Epidermal melanocyte (primary cell): ENCODE results near the gene PTPRN2.

Source experiments
- DNase-seq: peaks from one replicate; pipeline ENCODE4 v3.0.0; 2011; ENCODE audit warnings: low spot score; ENCODE audit not compliant: insufficient read length

The PTPRN2 gene

GRCh38 chr7:157771689-157772088, 815.9 kb downstream of the PTPRN2 start:
- DNase-seq: no peak

GRCh38 chr7:157770716-157771320, 816.8 kb downstream of the PTPRN2 start:
- DNase-seq: no peak

- DNase-seq: no peak
Measured at GRCh38 chr7:157769526-157770215, 818.0 kb downstream of the PTPRN2 start.

DNA sequence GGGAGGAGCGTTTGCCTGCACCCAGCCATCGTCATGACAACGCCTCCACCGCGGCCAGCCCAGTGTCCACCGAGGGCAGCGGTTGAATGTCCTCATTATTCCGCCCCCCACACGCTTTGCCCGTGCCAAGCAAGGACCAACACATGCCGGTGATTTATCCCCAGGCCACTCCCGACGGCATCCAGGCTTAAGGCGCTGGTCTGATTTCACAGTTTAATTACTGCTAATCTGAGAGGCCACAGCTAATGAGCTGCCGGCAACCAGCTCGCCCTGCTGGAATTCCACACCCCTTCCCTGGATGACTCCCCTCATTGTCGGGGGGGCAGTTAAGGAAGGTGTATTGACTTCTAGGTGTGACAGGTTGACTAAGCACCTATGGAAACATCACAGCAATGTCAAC, 818.5 kb downstream of the PTPRN2 start:
- no peak for DNase-seq

DNA sequence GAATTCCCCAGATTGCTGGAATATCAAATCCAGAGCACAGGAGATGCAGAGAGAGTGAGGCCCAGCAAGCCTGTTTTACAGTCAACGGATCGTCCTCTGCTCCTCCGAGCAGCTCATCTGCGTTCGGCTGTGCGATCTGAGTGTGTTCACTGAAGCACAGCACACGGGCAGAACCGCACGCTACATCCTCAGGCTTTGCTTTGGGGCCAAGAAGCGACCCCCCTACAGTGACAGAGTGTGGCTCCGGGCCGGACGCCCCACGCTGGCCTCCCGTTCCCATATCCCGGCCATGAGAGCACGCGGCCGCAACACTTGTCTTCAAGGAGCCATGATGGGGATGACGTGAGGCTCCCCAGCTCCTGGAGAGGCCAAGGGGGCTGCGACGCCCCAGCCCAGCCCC, 819.4 kb downstream of the PTPRN2 start:
- no peak for DNase-seq

- DNase-seq: no peak
Measured at GRCh38 chr7:157767506-157768197, 820.0 kb downstream of the PTPRN2 start.

DNA sequence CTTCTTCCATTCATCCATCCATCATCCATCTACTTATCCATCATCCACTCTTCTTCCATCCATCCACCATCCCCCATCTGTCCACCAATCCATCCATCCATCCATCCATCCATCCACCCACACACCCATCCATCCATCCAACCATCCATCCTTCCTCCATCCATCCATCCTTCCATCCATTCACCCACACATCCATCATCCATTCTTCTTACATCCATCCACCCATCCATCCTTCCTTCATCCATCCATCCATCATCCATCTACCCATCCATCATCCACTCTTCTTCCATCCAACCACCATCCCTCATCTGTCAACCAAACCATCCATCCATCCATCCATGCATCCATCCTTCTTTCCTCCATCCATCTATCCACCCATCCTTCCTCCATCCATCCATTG, 821.5 kb downstream of the PTPRN2 start:
- no peak for DNase-seq

GRCh38 chr7:157764946-157765537, 822.6 kb downstream of the PTPRN2 start:
- DNase-seq: no peak

GRCh38 chr7:157764193-157764592, 823.4 kb downstream of the PTPRN2 start:
- DNase-seq: no peak

- no peak for DNase-seq
Measured at GRCh38 chr7:157763279-157764000, 824.2 kb downstream of the PTPRN2 start.

DNA sequence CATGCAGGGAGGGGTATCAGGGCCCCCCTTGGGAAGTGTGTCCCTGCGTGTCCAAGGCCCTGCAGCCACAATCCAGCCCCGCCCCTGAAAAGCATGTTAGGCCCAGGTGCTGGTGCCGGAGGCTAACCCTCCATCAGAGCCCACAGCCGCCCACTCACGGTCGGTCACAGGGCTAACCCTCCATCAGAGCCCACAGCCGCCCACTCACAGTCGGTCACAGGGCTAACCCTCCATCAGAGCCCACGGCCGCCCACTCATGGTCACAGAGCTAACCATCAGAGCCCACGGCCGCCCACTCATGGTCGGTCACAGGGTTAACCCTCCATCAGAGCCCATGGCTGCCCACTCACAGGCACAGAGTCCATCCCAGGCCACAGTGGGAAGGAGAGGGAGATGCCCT, 824.8 kb downstream of the PTPRN2 start:
- DNase-seq: no peak

GRCh38 chr7:157760004-157760730, 827.5 kb downstream of the PTPRN2 start:
- no peak for DNase-seq

- DNase-seq: no peak
Measured at GRCh38 chr7:157759246-157759805, 828.3 kb downstream of the PTPRN2 start.

DNA sequence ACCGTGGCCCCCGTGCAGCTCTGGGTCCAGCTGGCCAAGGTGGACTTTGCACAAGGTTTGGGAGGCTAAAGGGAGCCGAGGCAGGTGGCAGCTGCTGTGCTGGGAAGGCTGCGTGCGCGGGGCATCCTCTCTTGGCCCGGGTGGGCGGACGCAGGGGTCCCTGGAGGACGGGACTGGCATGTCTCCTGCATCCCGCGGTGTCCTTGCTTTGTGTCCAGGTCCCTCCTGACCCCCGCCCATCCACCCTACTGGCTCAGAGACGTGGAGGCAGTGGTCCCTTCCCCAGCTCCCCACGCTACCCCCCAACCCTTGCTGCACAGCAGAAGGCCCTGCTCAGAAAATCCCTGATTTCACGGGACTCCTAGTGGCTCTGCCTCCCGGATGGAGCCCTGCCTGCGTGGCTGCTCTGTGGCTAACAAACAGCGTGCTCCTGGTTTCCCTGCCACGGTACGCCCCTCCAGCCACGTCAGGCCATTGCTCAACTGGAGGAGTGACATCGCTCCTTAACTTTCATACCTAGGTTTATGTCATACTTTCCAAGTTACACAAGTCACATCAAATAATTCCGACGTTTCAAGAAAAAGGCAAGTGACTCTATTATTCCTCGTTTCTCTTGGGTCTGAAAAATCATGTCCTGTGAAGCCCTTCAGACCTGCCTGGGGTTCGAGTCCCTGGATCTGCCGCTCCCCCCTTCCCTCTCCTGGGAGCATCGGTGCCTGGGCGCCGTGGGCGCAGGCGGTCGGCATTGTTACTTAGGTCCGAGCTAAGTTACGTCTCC, 829.0 kb downstream of the PTPRN2 start:
- DNase-seq: no peak

GRCh38 chr7:157757776-157758467, 829.7 kb downstream of the PTPRN2 start:
- DNase-seq: no peak

DNA sequence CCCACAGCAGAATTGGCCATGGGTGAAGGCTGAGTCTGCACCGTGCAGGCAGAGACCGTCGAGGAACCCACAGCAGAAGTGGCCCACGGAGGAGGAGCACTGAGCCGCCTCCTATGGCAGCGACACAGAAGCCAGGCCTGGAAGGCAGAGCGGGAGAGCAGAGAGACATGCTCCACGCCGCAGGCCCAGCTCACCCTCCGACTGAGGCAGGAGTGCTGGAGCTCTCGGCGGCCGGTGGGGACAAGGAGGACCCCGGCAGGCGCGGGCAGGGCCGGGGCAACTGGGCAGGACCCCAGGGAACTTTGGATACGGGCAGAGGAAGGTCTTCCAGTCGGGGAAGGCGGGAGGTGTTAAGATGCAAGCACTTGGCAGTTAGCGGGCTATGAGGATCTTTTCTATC, 830.4 kb downstream of the PTPRN2 start:
- DNase-seq: no peak

GRCh38 chr7:157755741-157756140, 831.9 kb downstream of the PTPRN2 start:
- no peak for DNase-seq

DNA sequence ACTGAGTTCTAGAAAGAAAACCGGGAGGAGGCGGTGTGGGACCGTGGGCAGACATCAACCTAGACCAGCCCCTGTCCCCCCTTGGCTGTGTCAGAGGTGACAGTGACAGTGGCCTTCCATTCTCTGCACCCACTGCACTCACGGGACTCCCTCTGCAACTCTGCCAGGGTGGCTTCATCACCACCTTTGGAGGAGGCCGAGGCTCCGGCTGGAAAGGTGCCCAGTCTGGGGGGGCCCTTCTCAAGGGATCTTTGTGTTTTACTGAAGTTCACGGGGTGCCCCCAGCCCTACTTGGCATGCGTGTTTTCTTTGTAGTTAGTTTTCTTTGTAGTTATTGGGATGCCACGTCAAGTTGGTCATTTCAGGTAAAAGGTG, 833.2 kb downstream of the PTPRN2 start:
- no peak for DNase-seq

DNA sequence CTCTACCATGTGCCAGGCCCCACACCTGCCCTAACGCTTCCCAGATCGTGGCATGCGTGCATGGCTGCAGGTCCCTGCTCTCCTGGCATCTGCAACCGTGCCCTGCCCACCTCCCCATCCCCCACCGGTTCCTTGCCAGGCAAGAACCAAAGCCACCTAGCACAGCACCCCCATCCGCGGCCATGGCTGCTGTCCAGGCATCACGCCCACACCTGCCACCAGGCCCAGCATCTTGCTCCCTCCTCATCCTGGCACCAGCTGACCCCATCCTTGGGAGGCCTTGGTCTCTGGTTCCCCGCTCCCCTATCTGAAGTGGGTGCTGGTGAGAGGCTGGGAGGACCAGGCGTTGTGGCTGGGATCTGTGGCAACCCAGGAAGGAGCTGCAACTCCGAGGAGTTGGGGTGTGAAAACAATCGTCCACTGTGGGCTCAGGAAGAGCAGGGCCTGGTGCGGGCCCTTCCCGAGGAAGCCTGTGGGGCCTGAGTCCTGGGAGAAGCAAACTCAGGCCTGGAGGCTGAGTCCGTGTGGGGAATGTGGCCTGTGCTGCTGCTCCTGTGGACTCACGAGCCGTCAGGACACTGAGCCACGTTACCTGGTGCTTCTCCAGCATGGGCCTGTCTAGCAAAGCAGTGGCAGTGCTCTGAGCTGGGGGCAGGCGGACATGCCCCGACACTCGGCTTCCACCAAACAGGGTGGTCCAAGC, 833.8 kb downstream of the PTPRN2 start:
- no peak for DNase-seq
